OCI-LY3 (cell line): ENCODE measurements around the gene HGS.

Experiments
- EZH2phosphoT487 ChIP-seq: fragments of 200-600 bp; shearing (Covaris generic); IDR thresholded peaks from 2 replicates; pipeline ENCODE4 v1.6.1; 2018; ENCODE audit warnings: antibody characterized with exemption, mixed run types, low read depth
- TF ChIP-seq, protein P1 (sequence below): fragments of 200-600, 300-600 bp; sonication (generic); IDR thresholded peaks from 2 replicates; pipeline ENCODE4 v1.5.1; 2014; ENCODE audit warnings: antibody characterized with exemption, low read length, low read depth

DNA sequence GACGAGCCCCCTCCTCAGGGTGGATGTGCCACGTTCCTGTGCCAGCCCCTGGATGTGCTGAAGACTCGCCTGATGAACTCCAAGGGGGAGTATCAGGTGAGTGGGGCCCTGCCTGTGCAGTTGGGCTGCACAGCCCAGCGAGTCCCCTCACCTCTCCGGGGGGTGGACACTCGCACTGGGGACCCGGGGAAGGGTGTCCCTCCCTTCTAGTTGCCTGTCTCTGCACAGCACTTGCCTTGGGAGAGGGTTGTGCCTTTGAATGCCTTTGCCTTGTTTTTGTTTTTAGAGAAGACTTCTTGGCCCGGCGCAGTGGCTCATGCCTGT is 33.9 kb downstream of the HGS start:
- TF ChIP-seq, protein P1, sequence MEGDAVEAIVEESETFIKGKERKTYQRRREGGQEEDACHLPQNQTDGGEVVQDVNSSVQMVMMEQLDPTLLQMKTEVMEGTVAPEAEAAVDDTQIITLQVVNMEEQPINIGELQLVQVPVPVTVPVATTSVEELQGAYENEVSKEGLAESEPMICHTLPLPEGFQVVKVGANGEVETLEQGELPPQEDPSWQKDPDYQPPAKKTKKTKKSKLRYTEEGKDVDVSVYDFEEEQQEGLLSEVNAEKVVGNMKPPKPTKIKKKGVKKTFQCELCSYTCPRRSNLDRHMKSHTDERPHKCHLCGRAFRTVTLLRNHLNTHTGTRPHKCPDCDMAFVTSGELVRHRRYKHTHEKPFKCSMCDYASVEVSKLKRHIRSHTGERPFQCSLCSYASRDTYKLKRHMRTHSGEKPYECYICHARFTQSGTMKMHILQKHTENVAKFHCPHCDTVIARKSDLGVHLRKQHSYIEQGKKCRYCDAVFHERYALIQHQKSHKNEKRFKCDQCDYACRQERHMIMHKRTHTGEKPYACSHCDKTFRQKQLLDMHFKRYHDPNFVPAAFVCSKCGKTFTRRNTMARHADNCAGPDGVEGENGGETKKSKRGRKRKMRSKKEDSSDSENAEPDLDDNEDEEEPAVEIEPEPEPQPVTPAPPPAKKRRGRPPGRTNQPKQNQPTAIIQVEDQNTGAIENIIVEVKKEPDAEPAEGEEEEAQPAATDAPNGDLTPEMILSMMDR, result no peak
- no peak for TF ChIP-seq EZH2phosphoT487
